ENCODE measurements around the gene LRRC59.
"Not testable (repeated sequence)": the region's sequence is repeated elsewhere in the genome, so short reads cannot be mapped to it uniquely, and the experiment has no call there.

Gene LRRC59

GRCh38 chr17:50345432-50346312 is 51.7 kb downstream of the LRRC59 start, which contains the start of gene XYLT2:
Gene XYLT2, plus strand, starts transcription at chr17:50346126. Its CDS starts 15 bp downstream, at chr17:50346141.
- peak; percentile 24 to 83 for DNase-seq

GRCh38 chr17:50344731-50345365 is 52.5 kb downstream of the LRRC59 start:
- DNase-seq: no peak

DNA sequence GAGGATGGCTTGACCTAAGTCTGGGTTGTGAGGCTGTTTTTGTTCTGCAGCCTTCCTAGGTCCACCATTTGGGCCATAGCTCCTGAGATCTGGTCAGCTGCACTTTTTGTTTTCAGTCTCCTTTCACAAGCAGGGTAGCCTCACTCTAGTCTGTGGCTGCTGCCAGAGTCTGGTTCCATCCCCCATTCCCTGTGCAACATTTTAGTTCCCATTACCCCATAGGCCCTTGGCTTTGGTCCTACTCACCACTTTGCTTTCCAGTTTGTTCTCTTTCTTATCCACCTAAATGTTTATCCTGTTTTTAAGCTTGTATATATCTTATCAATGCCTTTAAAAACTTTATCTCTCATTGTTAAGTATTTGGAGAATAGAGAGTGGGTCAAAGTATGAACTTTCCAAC is 57.9 kb downstream of the LRRC59 start:
- DNase-seq: no peak

GRCh38 chr17:50338645-50339044 is 58.7 kb downstream of the LRRC59 start:
- DNase-seq: no peak

GRCh38 chr17:50337956-50338355 is 59.4 kb downstream of the LRRC59 start:
- DNase-seq: no peak

- DNase-seq: not testable (repeated sequence)
Observed at GRCh38 chr17:50333291-50334057, 63.8 kb downstream of the LRRC59 start.

DNA sequence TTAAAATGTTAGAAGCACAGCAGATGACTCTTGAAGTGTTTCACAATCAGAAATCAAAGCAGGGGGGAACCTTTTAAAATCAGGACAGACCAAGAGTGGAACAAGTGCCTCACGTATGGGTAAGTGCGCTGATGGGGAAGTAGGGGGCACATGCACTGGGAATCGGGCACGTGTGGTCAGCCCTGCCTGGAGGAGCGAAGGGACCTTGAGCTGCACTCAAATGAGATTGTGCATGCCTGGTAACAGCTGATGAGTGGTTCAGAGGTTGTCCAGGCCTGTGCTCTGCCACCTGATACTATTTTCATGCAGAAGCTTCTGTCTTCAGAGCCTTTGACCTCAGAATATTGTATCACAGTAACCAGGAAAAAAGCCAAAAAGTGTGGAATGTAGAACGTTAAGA is 65.1 kb downstream of the LRRC59 start:
- DNase-seq: no peak
